Epithelial cell of proximal tubule (primary cell): ENCODE measurements around the gene AMACR. TPM values are rescaled to one million over a fixed set of nuclear protein-coding genes. Genes with fewer than 3 reads are reported as not detected.

Experiments used
- DNase-seq: peaks from one replicate; pipeline ENCODE4 v3.0.0-alpha.2; 2011; ENCODE audit warnings: low read depth
- H3K4me3 ChIP-seq: 2 replicates; pipeline ENCODE4 v1.5.1; 2011; ENCODE audit warnings: low read depth, mild to moderate bottlenecking, low read length
- CTCF ChIP-seq: conservative IDR thresholded peaks from 2 replicates; pipeline ENCODE4 v1.5.1; 2012; ENCODE audit warnings: low read depth, mild to moderate bottlenecking, low read length
- total RNA-seq: library from RNA; depleted of rRNA; stranded (reverse); fragments of >200 nt; gene quantifications from 2 replicates; pipeline ENCODE4 v1.2.3, GENCODE V29; 2015

Gene AMACR
- total RNA-seq, 1 donor from 2014 or later, result 6.4 TPM

DNA sequence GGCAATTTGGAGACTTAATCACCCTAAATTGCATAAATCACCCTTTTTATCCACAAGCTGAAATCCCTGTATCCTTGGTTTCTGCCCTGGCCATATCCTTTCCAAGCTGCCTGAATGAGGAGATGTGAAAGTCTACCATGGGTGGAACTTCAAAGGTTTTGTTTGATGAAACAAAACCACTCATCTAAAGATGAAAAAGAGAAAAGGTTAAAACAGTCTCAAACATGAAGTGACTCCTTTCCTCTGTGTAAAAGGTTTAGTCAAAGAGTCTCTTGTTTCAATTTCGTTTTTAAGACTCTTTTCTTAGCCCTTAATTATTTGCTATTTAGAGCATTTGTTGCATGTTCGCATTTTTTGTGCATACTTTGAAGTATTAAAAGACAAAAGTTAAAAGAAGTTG, 34.6 kb downstream of the AMACR start:
- DNase-seq, result no peak
- no peak overlapping the region for H3K4me3 ChIP-seq
- no peak for TF ChIP-seq CTCF

DNA sequence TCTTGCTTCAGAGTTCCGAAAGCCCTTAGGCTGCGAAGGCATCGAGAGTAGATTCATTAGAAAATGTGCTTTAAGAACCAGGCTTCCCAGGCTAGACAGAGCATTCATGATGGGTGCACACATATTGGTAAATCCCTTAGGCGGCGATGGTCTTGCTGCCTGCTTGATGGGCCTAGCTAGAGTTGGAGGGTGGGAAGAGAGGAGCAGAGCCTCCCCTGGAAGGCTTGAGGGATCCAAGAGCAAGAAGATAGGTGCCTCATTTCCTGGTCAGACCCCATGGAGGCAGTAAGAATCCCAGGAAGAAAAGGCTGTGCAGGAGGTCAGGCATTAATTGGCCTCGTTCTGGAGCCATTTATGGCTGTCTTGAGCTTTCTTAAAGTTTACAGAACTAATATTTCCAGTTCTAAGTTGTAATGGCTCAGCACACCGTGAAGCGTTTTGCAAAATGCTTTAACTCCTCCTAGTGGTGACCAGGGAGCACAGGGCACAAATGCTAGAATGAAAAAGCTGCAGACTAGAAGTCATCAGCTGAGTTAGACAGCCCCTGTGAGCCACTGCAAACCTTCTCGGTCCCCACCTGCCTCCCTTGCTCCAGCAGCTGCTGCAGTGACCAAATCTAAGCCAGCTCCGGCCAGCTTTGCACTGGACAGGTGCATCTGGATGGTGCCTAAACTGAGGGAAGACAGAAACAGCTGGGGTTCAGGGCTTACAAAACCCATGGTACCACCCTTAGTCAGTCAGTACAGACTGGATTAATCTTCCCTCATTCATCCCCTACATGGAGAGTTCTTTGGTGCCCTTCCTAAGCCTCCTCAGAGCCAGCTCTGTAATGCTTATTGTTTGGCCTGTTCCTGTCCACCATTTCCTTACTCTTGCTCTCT, 38.0 kb downstream of the AMACR start:
- TF ChIP-seq CTCF, result peak; percentile 84
- no peak overlapping the region for H3K4me3 ChIP-seq
- no peak for DNase-seq

DNA sequence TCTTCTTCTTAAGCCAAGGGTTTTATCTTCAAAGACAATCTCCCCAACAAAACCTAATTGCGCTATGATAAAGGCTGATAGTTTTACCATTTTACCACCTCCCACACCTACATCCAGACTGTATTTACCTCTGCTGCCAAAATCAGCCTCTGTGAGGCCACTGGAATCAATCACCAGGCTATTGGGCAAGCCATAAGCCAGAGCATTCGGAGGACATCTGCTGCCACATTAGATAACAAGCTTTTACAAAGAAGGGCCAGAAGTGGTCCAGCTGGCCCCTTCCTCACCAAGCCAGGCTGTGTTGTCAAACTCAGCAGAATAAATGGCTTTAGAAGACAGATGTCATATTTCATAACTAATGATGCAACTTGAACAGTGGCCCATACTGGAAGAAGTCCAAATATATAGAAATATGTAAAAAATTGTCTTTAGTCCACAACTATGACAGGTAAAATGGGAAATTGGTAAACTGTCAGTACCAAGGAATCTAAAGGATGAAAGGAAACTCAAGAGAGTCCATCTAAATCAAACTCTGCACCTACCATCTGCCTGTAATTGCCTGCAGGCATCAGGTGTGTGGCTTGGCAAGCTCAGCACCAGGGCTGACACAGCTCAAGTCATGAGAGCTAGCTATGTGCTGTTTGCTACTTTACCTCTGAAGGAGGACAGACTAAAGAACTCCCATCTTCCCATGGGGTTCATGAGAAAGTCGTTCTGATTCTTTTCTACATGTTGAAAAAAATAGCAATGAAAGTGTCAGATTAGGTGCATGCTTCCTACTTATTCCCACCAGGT, 39.4 kb downstream of the AMACR start:
- DNase-seq, result no peak
- TF ChIP-seq CTCF, result no peak
- no peak overlapping the region for H3K4me3 ChIP-seq

- DNase-seq, result no peak
- H3K4me3 ChIP-seq, result no peak overlapping the region
- TF ChIP-seq CTCF, result no peak
Measured at GRCh38 chr5:33966805-33967204, 41.0 kb downstream of the AMACR start.

- DNase-seq, result no peak
- TF ChIP-seq CTCF, result no peak
- no peak overlapping the region for H3K4me3 ChIP-seq
Measured at GRCh38 chr5:33964132-33964700, 43.6 kb downstream of the AMACR start.

DNA sequence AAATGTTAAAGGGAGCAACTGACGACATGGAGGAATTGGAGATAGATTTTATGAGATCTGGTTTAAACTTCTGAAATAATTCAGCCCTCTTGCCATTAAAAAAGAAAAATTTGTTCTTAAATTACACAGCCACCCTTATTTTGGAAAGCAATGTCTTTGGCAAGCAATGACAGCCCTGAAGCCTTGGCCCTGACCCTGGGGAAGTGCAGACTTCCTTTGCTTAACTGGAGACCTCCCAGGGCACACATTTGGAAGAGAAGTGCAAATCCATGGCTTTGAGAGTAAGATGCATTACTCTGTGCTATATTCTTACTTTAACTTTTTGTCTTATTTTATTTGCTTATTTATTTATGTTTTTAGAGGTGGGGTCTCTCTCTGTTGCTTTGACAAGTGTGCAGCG, 49.7 kb downstream of the AMACR start:
- no peak for DNase-seq
- no peak for TF ChIP-seq CTCF
- H3K4me3 ChIP-seq, result no peak overlapping the region
